B cell (primary cell): Measurements from ENCODE around the gene ANO2.

Source experiments
- EZH2 ChIP-seq: IDR thresholded peaks from 2 replicates; pipeline ENCODE4 v1.6.1; 2012; ENCODE audit warnings: borderline replicate concordance, low read depth, mild to moderate bottlenecking, moderate library complexity, low read length; ENCODE audit not compliant: insufficient read depth, poor library complexity, severe bottlenecking
- TF ChIP-seq, protein P1 (sequence below): fragments of 200-600 bp; IDR thresholded peaks from one replicate; pipeline ENCODE4 v1.8.0; 2022; ENCODE audit warnings: antibody characterized with exemption, mild to moderate bottlenecking

DNA sequence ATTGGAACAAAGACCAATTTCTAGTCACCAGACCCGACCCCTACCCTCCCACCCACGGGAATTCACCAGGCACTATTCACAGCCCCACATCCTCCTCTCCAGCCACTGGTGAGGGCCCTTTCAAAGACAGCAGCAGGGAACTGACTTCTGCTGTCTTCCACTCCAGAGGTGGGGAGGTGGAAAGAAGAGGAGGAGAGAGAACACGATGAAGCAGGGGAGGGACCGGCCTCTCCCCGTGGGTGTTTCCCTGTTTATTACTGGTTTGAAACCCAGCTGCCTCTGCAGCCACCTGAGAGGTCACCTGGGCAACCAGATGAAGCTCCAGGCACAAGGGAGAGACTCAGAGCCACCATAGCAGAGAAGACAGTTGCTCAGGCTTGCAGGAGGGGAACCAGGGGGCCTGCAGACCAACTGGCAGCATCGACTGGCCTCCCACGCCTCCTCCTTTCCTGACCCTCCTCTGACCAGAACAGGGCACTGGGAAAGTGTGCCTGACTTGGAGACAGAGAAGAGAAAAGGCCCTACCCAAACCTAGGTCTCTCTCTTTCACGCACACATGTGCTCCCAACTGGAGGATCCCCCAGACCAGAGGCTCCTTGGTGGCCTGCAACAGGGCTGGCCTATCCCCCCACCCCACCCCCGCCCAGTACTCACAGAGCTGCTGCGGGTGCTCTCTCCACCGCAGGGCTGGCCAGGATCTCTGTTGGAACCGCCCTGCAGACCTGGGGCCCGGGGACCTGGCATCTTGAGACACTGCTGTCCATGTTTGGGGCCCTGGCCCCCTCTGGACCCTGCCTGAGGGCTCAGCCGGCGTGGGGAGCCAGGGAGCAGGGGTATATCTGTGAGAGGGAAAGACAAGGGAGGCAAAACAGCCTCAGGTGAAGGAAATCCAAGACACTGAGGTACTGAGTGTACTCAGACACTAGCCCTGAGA is 22.8 kb downstream of the ANO2 start:
- TF ChIP-seq, protein P1, sequence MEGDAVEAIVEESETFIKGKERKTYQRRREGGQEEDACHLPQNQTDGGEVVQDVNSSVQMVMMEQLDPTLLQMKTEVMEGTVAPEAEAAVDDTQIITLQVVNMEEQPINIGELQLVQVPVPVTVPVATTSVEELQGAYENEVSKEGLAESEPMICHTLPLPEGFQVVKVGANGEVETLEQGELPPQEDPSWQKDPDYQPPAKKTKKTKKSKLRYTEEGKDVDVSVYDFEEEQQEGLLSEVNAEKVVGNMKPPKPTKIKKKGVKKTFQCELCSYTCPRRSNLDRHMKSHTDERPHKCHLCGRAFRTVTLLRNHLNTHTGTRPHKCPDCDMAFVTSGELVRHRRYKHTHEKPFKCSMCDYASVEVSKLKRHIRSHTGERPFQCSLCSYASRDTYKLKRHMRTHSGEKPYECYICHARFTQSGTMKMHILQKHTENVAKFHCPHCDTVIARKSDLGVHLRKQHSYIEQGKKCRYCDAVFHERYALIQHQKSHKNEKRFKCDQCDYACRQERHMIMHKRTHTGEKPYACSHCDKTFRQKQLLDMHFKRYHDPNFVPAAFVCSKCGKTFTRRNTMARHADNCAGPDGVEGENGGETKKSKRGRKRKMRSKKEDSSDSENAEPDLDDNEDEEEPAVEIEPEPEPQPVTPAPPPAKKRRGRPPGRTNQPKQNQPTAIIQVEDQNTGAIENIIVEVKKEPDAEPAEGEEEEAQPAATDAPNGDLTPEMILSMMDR, result no peak
- TF ChIP-seq EZH2, result no peak
